Panc1 (cell line): ENCODE measurements around the gene MIOS. TPM values are rescaled to one million over a fixed set of nuclear protein-coding genes. Genes with fewer than 3 reads are reported as not detected.

Source experiments
- ATAC-seq: fragments of 200-7000 bp; cut with Tn5 transposase; 2 replicates; pipeline ENCODE4 v1.9.1; 2020; ENCODE audit warnings: mild to moderate bottlenecking, moderate library complexity
- BruUV-seq: library from RNA; stranded (reverse); fragments of 400-500 nt; replicated peaks from 2 replicates; lab custom pipeline; 2021; lab: Mats Ljungman, UMichigan
- CTCF ChIA-PET: fragments of 300-600 bp; sonication (Branson Sonifier 250); formaldehyde crosslinking; loops from one replicate; lab custom pipeline; 2022; ENCODE audit warnings: antibody characterized with exemption; lab: Charles Lee
- POLR2A ChIA-PET: fragments of 300-600 bp; sonication (Branson Sonifier 250); formaldehyde crosslinking; loops from one replicate; lab custom pipeline; 2022; ENCODE audit warnings: antibody characterized with exemption; lab: Charles Lee
- DNase-seq: peaks from one replicate; pipeline ENCODE4 v3.0.0-alpha.2; 2010; ENCODE audit warnings: low read depth, low spot score
- H3K27ac ChIP-seq: 2 replicates; pipeline ENCODE4 v1.5.1; 2011; ENCODE audit warnings: mild to moderate bottlenecking, low read length, inconsistent platforms
- H3K27me3 ChIP-seq: fragments of 200-500 bp; sonication (Bioruptor generic); 2 replicates; pipeline ENCODE4 v1.6.0; 2014; ENCODE audit warnings: low read length, inconsistent platforms; ENCODE audit not compliant: control insufficient read depth, insufficient read depth
- H3K36me3 ChIP-seq: fragments of 200-500 bp; sonication (Bioruptor generic); 2 replicates; pipeline ENCODE4 v1.5.1; 2014; ENCODE audit warnings: inconsistent platforms, mild to moderate bottlenecking, low read length, moderate library complexity; ENCODE audit not compliant: control insufficient read depth, insufficient read depth
- H3K4me1 ChIP-seq: 2 replicates; pipeline ENCODE4 v1.5.1; 2011; ENCODE audit warnings: inconsistent platforms, mild to moderate bottlenecking, low read length, moderate library complexity; ENCODE audit not compliant: control insufficient read depth, insufficient read depth
- H3K4me3 ChIP-seq, 2 experiments: 2 replicates each; pipeline ENCODE4 v1.5.1; 2011 to 2012; ENCODE audit warnings: low read depth in 2 of 2, low read length in 2 of 2, mild to moderate bottlenecking in 2 of 2, inconsistent platforms in 1 of 2, moderate library complexity in 1 of 2
- H3K9me3 ChIP-seq: fragments of 200-500 bp; sonication (Bioruptor generic); 2 replicates; pipeline ENCODE4 v1.5.1; 2014; ENCODE audit warnings: low read depth, mild to moderate bottlenecking, inconsistent platforms, low read length, moderate library complexity; ENCODE audit not compliant: control insufficient read depth, insufficient read depth
- POLR2AphosphoS5 ChIP-seq: IDR thresholded peaks from 2 replicates; pipeline ENCODE4 v1.6.1; 2012; ENCODE audit warnings: mild to moderate bottlenecking, low read depth, low read length, moderate library complexity
- REST ChIP-seq, 2 experiments: IDR thresholded peaks; 2 replicates each; pipeline ENCODE4 v1.6.1; 2011 to 2012; ENCODE audit warnings: low read depth in 2 of 2, control low read depth in 1 of 2, low read length in 1 of 2, mild to moderate bottlenecking in 1 of 2, moderate library complexity in 1 of 2; ENCODE audit not compliant: insufficient read depth in 1 of 2
- SIN3A ChIP-seq: IDR thresholded peaks from 2 replicates; pipeline ENCODE4 v1.6.1; 2012; ENCODE audit warnings: low read depth, mild to moderate bottlenecking, low read length, moderate library complexity, borderline replicate concordance; ENCODE audit not compliant: insufficient read depth
- TCF7L2 ChIP-seq: IDR thresholded peaks from 2 replicates; pipeline ENCODE4 v1.6.1; 2011; ENCODE audit warnings: mild to moderate bottlenecking, low read depth, low read length, inconsistent platforms
- in situ Hi-C: cut with HindIII; loops from 2 replicates; pipeline ENCODE4 v1.10.0; 2016; ENCODE audit warnings: low sequenced_read_pairs, low pct_unique_long_range_greater_than_20kb
- intact Hi-C: fragments of 100-400 bp; cut with micrococcal nuclease; formaldehyde crosslinking; loops from one replicate; pipeline ENCODE4 v1.10.0; 2022; ENCODE audit not compliant: unreplicated experiment
- total RNA-seq: library from RNA; stranded (reverse); gene quantifications from one replicate; pipeline ENCODE4 v1.2.1, GENCODE V29; 2021; ENCODE audit not compliant: unreplicated experiment
- TF ChIP-seq, protein P1 (sequence below): fragments of 450-650 bp; IDR thresholded peaks from 2 replicates; pipeline ENCODE4 v1.5.1; 2017; ENCODE audit warnings: mild to moderate bottlenecking

Gene MIOS
- total RNA-seq, 1 experiment from 2014 or later, result 40.8 TPM

GRCh38 chr7:7526006-7526405 lies 40.7 kb upstream of the MIOS start:
- DNase-seq, result no peak
- Histone ChIP-seq H3K27me3 (no peaks in the 10 kb centered on the region), H3K4me3 (no peak overlapping the region), H3K9me3 (no peaks in the 10 kb centered on the region), H3K27ac (no peak overlapping the region), H3K4me1 (no peaks in the 10 kb centered on the region), H3K36me3 (no peaks in the 10 kb centered on the region)
- POLR2A ChIA-PET, result no interaction called here
- no peak for TF ChIP-seq POLR2AphosphoS5
- TF ChIP-seq REST (IDR thresholded peaks at IDR 0.05; ENCODE audit: insufficient read depth in 1 of 2, low read depth in 2 of 2, low read length in 1 of 2), result no peak
- TF ChIP-seq, protein P1, sequence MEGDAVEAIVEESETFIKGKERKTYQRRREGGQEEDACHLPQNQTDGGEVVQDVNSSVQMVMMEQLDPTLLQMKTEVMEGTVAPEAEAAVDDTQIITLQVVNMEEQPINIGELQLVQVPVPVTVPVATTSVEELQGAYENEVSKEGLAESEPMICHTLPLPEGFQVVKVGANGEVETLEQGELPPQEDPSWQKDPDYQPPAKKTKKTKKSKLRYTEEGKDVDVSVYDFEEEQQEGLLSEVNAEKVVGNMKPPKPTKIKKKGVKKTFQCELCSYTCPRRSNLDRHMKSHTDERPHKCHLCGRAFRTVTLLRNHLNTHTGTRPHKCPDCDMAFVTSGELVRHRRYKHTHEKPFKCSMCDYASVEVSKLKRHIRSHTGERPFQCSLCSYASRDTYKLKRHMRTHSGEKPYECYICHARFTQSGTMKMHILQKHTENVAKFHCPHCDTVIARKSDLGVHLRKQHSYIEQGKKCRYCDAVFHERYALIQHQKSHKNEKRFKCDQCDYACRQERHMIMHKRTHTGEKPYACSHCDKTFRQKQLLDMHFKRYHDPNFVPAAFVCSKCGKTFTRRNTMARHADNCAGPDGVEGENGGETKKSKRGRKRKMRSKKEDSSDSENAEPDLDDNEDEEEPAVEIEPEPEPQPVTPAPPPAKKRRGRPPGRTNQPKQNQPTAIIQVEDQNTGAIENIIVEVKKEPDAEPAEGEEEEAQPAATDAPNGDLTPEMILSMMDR, result no peak
- BruUV-seq, result no TSS peak
- no peak for ATAC-seq
- CTCF ChIA-PET, result no interaction called here
- intact Hi-C loops (no loop called here), in situ Hi-C loops (no loop called here)

DNA sequence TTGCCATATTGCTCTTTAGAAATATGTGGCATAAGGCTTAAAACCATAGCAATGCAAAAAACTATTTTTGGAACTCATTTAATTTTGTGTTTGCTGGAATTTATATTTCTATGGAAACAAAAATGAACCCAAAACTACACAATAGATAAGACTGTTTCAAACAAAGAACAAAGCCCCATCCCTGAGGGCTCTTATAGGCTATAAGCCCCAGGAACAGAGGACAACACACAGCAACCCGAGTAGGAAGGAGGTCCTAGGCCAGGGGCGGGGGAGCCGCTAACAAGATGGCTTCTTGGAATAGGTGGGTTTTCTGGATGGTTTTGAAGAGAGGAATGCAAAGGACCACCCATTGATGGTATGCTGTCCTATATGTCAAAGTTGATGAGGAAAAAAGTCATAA lies 39.6 kb upstream of the MIOS start:
- TF ChIP-seq, protein P1, result no peak
- TF ChIP-seq REST (IDR thresholded peaks at IDR 0.05; ENCODE audit: insufficient read depth in 1 of 2, low read depth in 2 of 2, low read length in 1 of 2), result no peak
- no peak for TF ChIP-seq SIN3A
- no peak for TF ChIP-seq POLR2AphosphoS5
- no peak for TF ChIP-seq TCF7L2
- Histone ChIP-seq H3K4me3 (no peak overlapping the region), H3K4me1 (no peaks in the 10 kb centered on the region), H3K36me3 (no peaks in the 10 kb centered on the region), H3K27me3 (peaks cover 2% of the 10 kb centered on the region; the same call in 1 of the 2 replicates), H3K27ac (no peak overlapping the region), H3K9me3 (no peaks in the 10 kb centered on the region)
- CTCF ChIA-PET, result no interaction called here
- DNase-seq (no peak), ATAC-seq (no peak)
- POLR2A ChIA-PET, result no interaction called here
- in situ Hi-C loops, result no loop called here
- BruUV-seq, result no TSS peak
- intact Hi-C loops, result no loop called here
